CD8-positive, alpha-beta memory T cell (primary cell): Measurements from ENCODE around the gene ARHGAP8. TPM values are rescaled to one million over a fixed set of nuclear protein-coding genes. Genes with fewer than 3 reads are reported as not detected.

Experiments
- CTCF ChIA-PET: fragments of 350-600 bp; sonication (Branson Sonifier 250); formaldehyde crosslinking; loops from one replicate; lab custom pipeline; 2021; ENCODE audit warnings: antibody characterized with exemption; lab: Charles Lee
- POLR2A ChIA-PET: fragments of 350-600 bp; sonication (Branson Sonifier 250); formaldehyde crosslinking; loops from one replicate; lab custom pipeline; 2021; ENCODE audit warnings: antibody characterized with exemption; lab: Charles Lee
- DNase-seq, 5 donors: peaks; one replicate each; pipeline versions ENCODE4 v3.0.0 to v3.0.0-alpha.2; 2020 to 2022; ENCODE audit warnings: mixed read lengths in 1 of 5
- H3K27ac ChIP-seq: one replicate; pipeline ENCODE4 v1.7.0; 2013; ENCODE audit warnings: low read depth, mild to moderate bottlenecking, low read length, moderate library complexity
- H3K27me3 ChIP-seq: 2 replicates; pipeline ENCODE4 v1.7.0; 2013; ENCODE audit warnings: low read length, mild to moderate bottlenecking; ENCODE audit not compliant: insufficient read depth, poor library complexity, severe bottlenecking
- H3K36me3 ChIP-seq: 2 replicates; pipeline ENCODE4 v1.7.0; 2013; ENCODE audit warnings: mild to moderate bottlenecking, low read length, moderate library complexity; ENCODE audit not compliant: insufficient read depth
- H3K4me1 ChIP-seq: 2 replicates; pipeline ENCODE4 v1.7.0; 2013; ENCODE audit warnings: mild to moderate bottlenecking, low read length, moderate library complexity; ENCODE audit not compliant: insufficient read depth
- H3K4me3 ChIP-seq: 2 replicates; pipeline ENCODE4 v1.7.0; 2013; ENCODE audit warnings: mild to moderate bottlenecking, low read length
- H3K9me3 ChIP-seq: 2 replicates; pipeline ENCODE4 v1.7.0; 2013; ENCODE audit warnings: mild to moderate bottlenecking, low read length
- H3K27ac Mint-ChIP-seq, 8 donors: one replicate each; pipeline ENCODE4 v1.8.0; 2020 to 2021; ENCODE audit warnings: mixed read lengths in 8 of 8, mild to moderate bottlenecking in 6 of 8, inconsistent platforms in 3 of 8, moderate library complexity in 3 of 8
- H3K27me3 Mint-ChIP-seq, 2 donors: one replicate each; pipeline ENCODE4 v1.8.0; 2020 to 2021; ENCODE audit warnings: mixed read lengths in 2 of 2, mild to moderate bottlenecking in 1 of 2, moderate library complexity in 1 of 2
- H3K36me3 Mint-ChIP-seq, 3 donors: one replicate each; pipeline ENCODE4 v1.8.0; 2020 to 2021; ENCODE audit warnings: mixed read lengths in 3 of 3, inconsistent platforms in 1 of 3, mild to moderate bottlenecking in 1 of 3
- H3K4me1 Mint-ChIP-seq, 3 donors: one replicate each; pipeline ENCODE4 v1.8.0; 2020 to 2021; ENCODE audit warnings: mixed read lengths in 3 of 3, inconsistent platforms in 1 of 3, mild to moderate bottlenecking in 1 of 3
- H3K4me3 Mint-ChIP-seq, 7 donors: one replicate each; pipeline ENCODE4 v1.8.0; 2020 to 2021; ENCODE audit warnings: mixed read lengths in 7 of 7, mild to moderate bottlenecking in 6 of 7, moderate library complexity in 4 of 7, inconsistent platforms in 2 of 7
- H3K9me3 Mint-ChIP-seq, 5 donors: one replicate each; pipeline ENCODE4 v1.8.0; 2020 to 2022; ENCODE audit warnings: mixed read lengths in 5 of 5, mild to moderate bottlenecking in 3 of 5, moderate library complexity in 2 of 5, inconsistent platforms in 1 of 5
- polyA plus RNA-seq: library from polyadenylated mRNA; unstranded; fragments of 300-500 nt; fragmentation: Illumina TruSeq; gene quantifications from one replicate; pipeline ENCODE4 v1.2.3, GENCODE V29; 2021
- total RNA-seq, 2 experiments: library from RNA; stranded (reverse); gene quantifications; one replicate each; pipeline ENCODE4 v1.2.3, GENCODE V29; 2021

Gene ARHGAP8
- total and polyA plus RNA-seq, 3 experiments from 2014 or later, result 0.42 to 0.49 TPM; not detected in 1

- peaks cover 0 to 53% (median 5%) of the 10 kb centered on the region in 3 donors for H3K36me3 Mint-ChIP-seq
- Histone ChIP-seq H3K4me3 (no peak overlapping the region), H3K27me3 (no peaks in the 10 kb centered on the region), H3K27ac (no peak overlapping the region), H3K4me1 (no peaks in the 10 kb centered on the region), H3K36me3 (no peaks in the 10 kb centered on the region), H3K9me3 (no peaks in the 10 kb centered on the region)
- H3K27me3 Mint-ChIP-seq, result no peaks in the 10 kb centered on the region
- peaks cover 5 to 19% (median 11%) of the 10 kb centered on the region in 3 donors for H3K4me1 Mint-ChIP-seq
- DNase-seq, result no peak
- ChIA-PET POLR2A (no interaction called here), CTCF (interaction anchor here (4.7 kb wide), 1 partner anchor 33 kb away, joined by 42 read pairs; no protein-coding TSS in a partner anchor)
- peak overlapping the region in 4 of 8 donors; percentile 30 to 84 (median 60) for H3K27ac Mint-ChIP-seq
- no peak overlapping the region for H3K4me3 Mint-ChIP-seq
- no peaks in the 10 kb centered on the region for H3K9me3 Mint-ChIP-seq
These were observed 19.7 kb upstream of the ARHGAP8 start for GRCh38 chr22:44732661-44733060.

- H3K27ac ChIP-seq, result no peak overlapping the region
- Mint-ChIP-seq H3K27me3 (no peaks in the 10 kb centered on the region), H3K4me1 (peaks cover 5 to 17% (median 10%) of the 10 kb centered on the region in 3 donors), H3K36me3 (peaks cover 0 to 46% (median 5%) of the 10 kb centered on the region in 3 donors), H3K9me3 (no peaks in the 10 kb centered on the region), H3K4me3 (no peak overlapping the region), H3K27ac (peak overlapping the region in 2 of 8 donors; percentile 17 to 71)
- H3K9me3 ChIP-seq, result no peaks in the 10 kb centered on the region
- no peak for DNase-seq
- H3K4me1 ChIP-seq, result no peaks in the 10 kb centered on the region
- CTCF ChIA-PET, result interaction anchor here (1.1 to 4.7 kb wide), 5 partner anchors 25 to 48 kb away, joined by 4 to 42 read pairs (median 13); no protein-coding TSS in a partner anchor
- no peak overlapping the region for H3K4me3 ChIP-seq
- no peaks in the 10 kb centered on the region for H3K27me3 ChIP-seq
- POLR2A ChIA-PET, result no interaction called here
- no peaks in the 10 kb centered on the region for H3K36me3 ChIP-seq
These were observed 18.8 kb upstream of the ARHGAP8 start for GRCh38 chr22:44733426-44734106.

- Mint-ChIP-seq H3K4me3 (no peak overlapping the region), H3K36me3 (peaks cover 0 to 39% (median 5%) of the 10 kb centered on the region in 3 donors), H3K9me3 (no peaks in the 10 kb centered on the region), H3K27ac (peak overlapping the region in 3 of 8 donors; percentile 17 to 81 (median 51)), H3K4me1 (peaks cover 5 to 14% (median 8%) of the 10 kb centered on the region in 3 donors), H3K27me3 (no peaks in the 10 kb centered on the region)
- H3K9me3 ChIP-seq, result no peaks in the 10 kb centered on the region
- no peaks in the 10 kb centered on the region for H3K27me3 ChIP-seq
- POLR2A ChIA-PET, result no interaction called here
- no peak for DNase-seq
- H3K4me1 ChIP-seq, result no peaks in the 10 kb centered on the region
- CTCF ChIA-PET, result interaction anchor here (1.1 to 4.7 kb wide), 7 partner anchors 26 to 653 kb away, joined by 3 to 42 read pairs (median 9); no protein-coding TSS in a partner anchor
- H3K36me3 ChIP-seq, result no peaks in the 10 kb centered on the region
- H3K27ac ChIP-seq, result no peak overlapping the region
- H3K4me3 ChIP-seq, result no peak overlapping the region
These were observed 18.1 kb upstream of the ARHGAP8 start for GRCh38 chr22:44734278-44734677.

- Mint-ChIP-seq H3K9me3 (no peaks in the 10 kb centered on the region), H3K36me3 (peaks cover 0 to 34% (median 5%) of the 10 kb centered on the region in 3 donors), H3K27ac (peak overlapping the region in 1 of 8 donors; percentile 11), H3K27me3 (no peaks in the 10 kb centered on the region), H3K4me3 (no peak overlapping the region), H3K4me1 (peaks cover 5 to 10% (median 8%) of the 10 kb centered on the region in 3 donors)
- Histone ChIP-seq H3K36me3 (no peaks in the 10 kb centered on the region), H3K4me1 (no peaks in the 10 kb centered on the region), H3K27ac (no peak overlapping the region), H3K9me3 (no peaks in the 10 kb centered on the region), H3K27me3 (no peaks in the 10 kb centered on the region), H3K4me3 (no peak overlapping the region)
- CTCF ChIA-PET, result interaction anchor here (0.6 to 4.7 kb wide), 13 partner anchors 13 to 653 kb away, joined by 3 to 42 read pairs (median 6); no protein-coding TSS in a partner anchor
- POLR2A ChIA-PET, result no interaction called here
- DNase-seq, result no peak
These were observed 17.4 kb upstream of the ARHGAP8 start for GRCh38 chr22:44734801-44735517.

DNA sequence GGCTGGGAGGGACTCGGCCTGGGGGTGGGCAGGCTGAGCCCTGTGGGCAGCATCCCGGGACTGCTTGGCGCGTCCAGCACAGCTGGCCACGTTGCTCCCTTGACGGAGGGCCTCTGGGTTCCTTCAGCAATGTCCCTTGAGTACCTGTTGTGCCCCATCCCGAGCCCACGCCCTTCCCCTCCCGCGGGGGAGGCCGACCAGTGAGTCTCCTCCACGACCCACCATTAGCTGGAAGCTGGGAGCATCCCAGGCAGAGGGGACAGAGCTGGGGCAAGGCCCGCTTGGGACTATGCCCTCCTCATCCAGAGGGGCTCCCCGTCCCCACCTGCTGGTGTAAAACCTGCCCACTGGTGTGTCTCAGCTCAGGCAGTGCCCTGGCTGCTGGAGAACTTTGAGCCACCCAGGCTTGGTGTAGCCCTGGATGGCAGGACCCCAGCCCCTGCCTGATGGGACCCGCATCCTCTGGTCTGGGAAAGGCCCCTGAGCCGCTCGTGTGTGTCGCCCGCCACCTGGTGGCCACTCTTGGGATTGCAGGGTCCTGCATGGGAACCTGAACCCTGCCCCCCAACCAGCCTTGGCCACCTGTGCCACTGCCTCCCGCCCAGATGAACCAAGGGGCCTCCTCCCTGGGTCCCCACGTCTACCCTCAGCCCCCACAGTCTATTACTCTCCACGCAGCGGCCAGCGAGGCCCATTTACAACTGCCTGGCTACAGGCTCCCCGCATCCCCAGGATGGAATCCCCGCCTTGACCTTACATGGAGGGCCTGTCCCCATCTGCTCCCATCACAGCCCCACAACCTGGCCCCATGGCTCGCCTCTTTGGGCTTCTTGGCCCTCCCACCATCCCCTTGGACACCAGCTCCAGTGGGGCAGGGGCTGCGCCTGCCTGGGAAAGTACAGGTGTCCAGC lies 16.6 kb upstream of the ARHGAP8 start:
- Histone ChIP-seq H3K27me3 (no peaks in the 10 kb centered on the region), H3K9me3 (no peaks in the 10 kb centered on the region), H3K27ac (no peak overlapping the region), H3K4me3 (no peak overlapping the region), H3K36me3 (no peaks in the 10 kb centered on the region), H3K4me1 (no peaks in the 10 kb centered on the region)
- Mint-ChIP-seq H3K9me3 (no peaks in the 10 kb centered on the region), H3K4me3 (no peak overlapping the region), H3K36me3 (peaks cover 0 to 26% (median 3%) of the 10 kb centered on the region in 3 donors), H3K4me1 (peaks cover 5 to 8% (median 6%) of the 10 kb centered on the region in 3 donors), H3K27ac (peak overlapping the region in 7 of 8 donors; percentile 3 to 84 (median 68)), H3K27me3 (no peaks in the 10 kb centered on the region)
- ChIA-PET POLR2A (no interaction called here), CTCF (interaction anchor here (0.6 to 4.7 kb wide), 14 partner anchors 12 to 742 kb away, joined by 3 to 42 read pairs (median 5); no protein-coding TSS in a partner anchor)
- DNase-seq, result peak; percentile 70 to 88 (median 78)

DNA sequence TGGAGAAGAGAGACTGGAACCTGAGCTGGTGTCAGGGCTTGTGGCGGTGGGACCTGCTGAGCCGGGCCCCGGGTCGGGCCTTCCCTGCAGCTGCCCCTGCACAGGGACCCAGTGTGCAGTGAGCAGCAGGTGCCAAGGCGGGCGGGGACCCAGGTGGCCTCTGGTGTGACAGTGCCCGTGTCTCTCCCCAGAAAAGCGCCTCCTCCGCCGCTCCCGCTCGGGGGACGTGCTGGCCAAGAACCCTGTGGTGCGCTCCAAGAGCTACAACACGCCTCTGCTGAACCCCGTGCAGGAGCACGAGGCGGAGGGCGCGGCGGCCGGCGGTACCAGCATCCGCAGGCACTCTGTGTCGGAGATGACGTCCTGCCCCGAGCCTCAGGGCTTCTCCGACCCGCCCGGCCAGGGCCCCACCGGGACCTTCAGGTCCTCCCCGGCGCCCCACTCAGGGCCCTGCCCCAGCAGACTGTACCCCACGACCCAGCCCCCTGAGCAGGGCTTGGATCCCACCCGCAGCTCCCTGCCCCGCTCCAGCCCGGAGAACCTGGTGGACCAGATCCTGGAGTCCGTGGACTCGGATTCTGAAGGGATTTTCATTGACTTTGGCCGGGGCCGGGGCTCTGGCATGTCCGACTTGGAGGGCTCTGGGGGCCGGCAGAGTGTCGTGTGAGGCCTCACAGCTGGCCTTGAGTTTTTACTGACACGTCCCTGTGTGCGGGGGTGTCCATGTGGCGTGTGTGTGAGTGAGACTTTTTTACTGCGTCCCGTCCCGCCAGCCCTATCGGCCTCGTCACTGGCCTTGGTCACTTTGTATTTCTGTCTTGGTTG lies 15.6 kb upstream of the ARHGAP8 start:
- Mint-ChIP-seq H3K4me3 (no peak overlapping the region), H3K27ac (peak overlapping the region in 1 of 8 donors; percentile 10), H3K4me1 (peaks cover 4 to 7% (median 5%) of the 10 kb centered on the region in 3 donors), H3K27me3 (no peaks in the 10 kb centered on the region), H3K36me3 (peaks cover 0 to 16% (median 0%) of the 10 kb centered on the region in 3 donors), H3K9me3 (no peaks in the 10 kb centered on the region)
- Histone ChIP-seq H3K4me1 (no peaks in the 10 kb centered on the region), H3K36me3 (no peaks in the 10 kb centered on the region), H3K4me3 (no peak overlapping the region), H3K27me3 (no peaks in the 10 kb centered on the region), H3K27ac (no peak overlapping the region), H3K9me3 (no peaks in the 10 kb centered on the region)
- DNase-seq, result no peak
- CTCF ChIA-PET, result interaction anchor here (0.8 to 4.7 kb wide), 7 partner anchors 24 to 743 kb away, joined by 3 to 42 read pairs (median 6); no protein-coding TSS in a partner anchor
- POLR2A ChIA-PET, result no interaction called here
